ENCODE results near the gene ARFGEF2. TPM values are rescaled to one million over a fixed set of nuclear protein-coding genes. Genes with fewer than 3 reads are reported as not detected.

The ARFGEF2 gene
- total RNA-seq, 1 experiment from 2014 or later: 30.3 TPM

DNA sequence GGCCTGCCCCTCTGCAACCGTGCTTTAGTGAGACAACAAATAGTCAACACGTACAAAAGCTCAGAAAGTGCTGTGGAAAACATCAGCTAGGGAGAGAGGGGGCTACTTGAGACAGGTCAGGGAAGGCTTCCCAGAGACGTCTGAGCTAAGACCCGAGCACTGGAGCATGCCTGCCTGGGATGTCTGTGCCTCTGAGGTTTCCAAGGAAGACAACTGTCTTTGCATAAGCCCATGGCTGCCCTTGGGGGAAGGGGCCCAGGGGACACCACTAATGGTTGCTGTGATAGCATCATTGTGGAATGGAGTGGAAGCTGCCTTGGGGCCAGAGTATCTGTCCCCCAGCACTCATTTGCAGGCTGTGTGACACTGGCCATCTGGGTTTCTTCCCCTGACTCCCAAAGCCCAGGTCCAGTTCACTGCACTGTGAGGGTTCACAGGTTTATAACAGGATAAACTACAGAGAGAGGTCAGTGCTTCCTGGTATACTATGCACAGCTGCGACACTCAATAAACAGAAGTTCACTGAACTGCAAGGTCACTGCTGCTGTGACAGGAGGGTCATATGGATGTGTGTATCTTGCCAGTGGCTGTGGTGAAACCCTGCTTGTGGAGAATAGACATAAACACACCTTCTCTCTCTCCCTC is 1.5 kb upstream of the ARFGEF2 start:
- TF ChIP-seq, protein P1, sequence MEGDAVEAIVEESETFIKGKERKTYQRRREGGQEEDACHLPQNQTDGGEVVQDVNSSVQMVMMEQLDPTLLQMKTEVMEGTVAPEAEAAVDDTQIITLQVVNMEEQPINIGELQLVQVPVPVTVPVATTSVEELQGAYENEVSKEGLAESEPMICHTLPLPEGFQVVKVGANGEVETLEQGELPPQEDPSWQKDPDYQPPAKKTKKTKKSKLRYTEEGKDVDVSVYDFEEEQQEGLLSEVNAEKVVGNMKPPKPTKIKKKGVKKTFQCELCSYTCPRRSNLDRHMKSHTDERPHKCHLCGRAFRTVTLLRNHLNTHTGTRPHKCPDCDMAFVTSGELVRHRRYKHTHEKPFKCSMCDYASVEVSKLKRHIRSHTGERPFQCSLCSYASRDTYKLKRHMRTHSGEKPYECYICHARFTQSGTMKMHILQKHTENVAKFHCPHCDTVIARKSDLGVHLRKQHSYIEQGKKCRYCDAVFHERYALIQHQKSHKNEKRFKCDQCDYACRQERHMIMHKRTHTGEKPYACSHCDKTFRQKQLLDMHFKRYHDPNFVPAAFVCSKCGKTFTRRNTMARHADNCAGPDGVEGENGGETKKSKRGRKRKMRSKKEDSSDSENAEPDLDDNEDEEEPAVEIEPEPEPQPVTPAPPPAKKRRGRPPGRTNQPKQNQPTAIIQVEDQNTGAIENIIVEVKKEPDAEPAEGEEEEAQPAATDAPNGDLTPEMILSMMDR (IDR thresholded peaks at IDR 0.05; ENCODE audit: unreplicated experiment): no peak
- no TSS peak for BruUV-seq (replicated peaks)

DNA sequence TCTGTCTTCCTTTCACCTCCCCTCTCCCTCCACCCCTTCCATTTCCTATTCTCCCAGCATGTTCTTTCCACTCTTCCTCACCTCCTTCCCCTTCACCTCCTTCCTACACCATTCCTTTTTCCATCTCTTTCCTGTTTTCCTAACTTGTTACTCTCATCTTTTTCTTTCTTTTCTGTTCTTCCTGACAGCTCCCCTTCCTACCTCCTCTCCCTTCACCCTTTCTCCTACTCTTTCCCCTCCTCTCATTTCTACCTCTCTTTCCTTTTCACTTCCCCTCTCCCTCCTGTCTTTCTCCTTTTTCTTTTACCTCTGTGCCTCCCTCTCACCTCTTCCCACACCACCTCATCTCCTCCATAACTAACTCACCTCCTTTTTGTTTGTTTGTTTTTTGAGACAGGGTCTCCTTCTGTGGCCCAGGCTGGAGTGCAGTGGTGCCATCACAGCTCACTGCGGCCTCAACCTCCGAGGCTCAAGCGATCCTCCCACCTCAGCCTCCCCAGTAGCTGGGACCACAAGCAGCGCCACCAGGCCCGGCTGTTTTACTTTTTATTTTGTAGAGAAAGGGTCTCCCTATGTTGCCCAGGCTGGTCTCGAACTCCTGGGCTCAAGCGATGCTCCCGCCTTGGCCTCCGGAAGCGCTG is 864 bp upstream of the ARFGEF2 start:
- no peak for DNase-seq (ENCODE audit: unreplicated experiment)
- peak overlapping the region; percentile 92 for H3K27ac Mint-ChIP-seq (ENCODE audit: low read depth, unreplicated experiment)
- no TSS peak for BruUV-seq (replicated peaks)
- peaks cover 24% of the 10 kb centered on the region for H3K4me1 Mint-ChIP-seq (ENCODE audit: insufficient read depth, unreplicated experiment)
- intact Hi-C loops (cut with micrococcal nuclease): loop anchor here (5.0 kb wide), 1 partner anchor 127 kb away; the partner anchor contains the start of gene CSE1L
- no peaks in the 10 kb centered on the region for H3K36me3 Mint-ChIP-seq (ENCODE audit: insufficient read depth, unreplicated experiment)
- TF ChIP-seq, protein P1 (IDR thresholded peaks at IDR 0.05; ENCODE audit: unreplicated experiment): no peak
- CTCF ChIA-PET: interaction anchor here (0.6 to 1.7 kb wide), 3 partner anchors 17 to 263 kb away, joined by 4 to 5 read pairs (median 5); no protein-coding TSS in a partner anchor
- H3K9me3 Mint-ChIP-seq (ENCODE audit: unreplicated experiment): no peaks in the 10 kb centered on the region
- no peaks in the 10 kb centered on the region for H3K27me3 Mint-ChIP-seq (ENCODE audit: insufficient read depth, unreplicated experiment)
- POLR2A ChIA-PET: interaction anchor here (0.7 to 2.9 kb wide), 7 partner anchors 10 to 223 kb away, joined by 3 to 21 read pairs (median 4); partner anchors contain the start of gene CSE1L
- H3K4me3 Mint-ChIP-seq (ENCODE audit: unreplicated experiment): peak overlapping the region; percentile 82

More for the DNA sequence above, 1.5 kb upstream of the ARFGEF2 start:
- Mint-ChIP-seq H3K4me3 (ENCODE audit: unreplicated experiment) (peak overlapping the region; percentile 82), H3K27ac (ENCODE audit: low read depth, unreplicated experiment) (no peak overlapping the region), H3K9me3 (ENCODE audit: unreplicated experiment) (no peaks in the 10 kb centered on the region), H3K4me1 (ENCODE audit: insufficient read depth, unreplicated experiment) (peaks cover 24% of the 10 kb centered on the region), H3K36me3 (ENCODE audit: insufficient read depth, unreplicated experiment) (no peaks in the 10 kb centered on the region), H3K27me3 (ENCODE audit: insufficient read depth, unreplicated experiment) (no peaks in the 10 kb centered on the region)
- CTCF ChIA-PET: interaction anchor here (0.6 to 1.7 kb wide), 4 partner anchors 14 to 262 kb away, joined by 3 to 5 read pairs (median 4); no protein-coding TSS in a partner anchor
- intact Hi-C loops (cut with micrococcal nuclease): loop anchor here (5.0 kb wide), 1 partner anchor 127 kb away; the partner anchor contains the start of gene CSE1L
- no peak for DNase-seq (ENCODE audit: unreplicated experiment)
- POLR2A ChIA-PET: interaction anchor here (1.8 kb wide), 1 partner anchor 15 kb away, joined by 3 read pairs; no protein-coding TSS in a partner anchor

DNA sequence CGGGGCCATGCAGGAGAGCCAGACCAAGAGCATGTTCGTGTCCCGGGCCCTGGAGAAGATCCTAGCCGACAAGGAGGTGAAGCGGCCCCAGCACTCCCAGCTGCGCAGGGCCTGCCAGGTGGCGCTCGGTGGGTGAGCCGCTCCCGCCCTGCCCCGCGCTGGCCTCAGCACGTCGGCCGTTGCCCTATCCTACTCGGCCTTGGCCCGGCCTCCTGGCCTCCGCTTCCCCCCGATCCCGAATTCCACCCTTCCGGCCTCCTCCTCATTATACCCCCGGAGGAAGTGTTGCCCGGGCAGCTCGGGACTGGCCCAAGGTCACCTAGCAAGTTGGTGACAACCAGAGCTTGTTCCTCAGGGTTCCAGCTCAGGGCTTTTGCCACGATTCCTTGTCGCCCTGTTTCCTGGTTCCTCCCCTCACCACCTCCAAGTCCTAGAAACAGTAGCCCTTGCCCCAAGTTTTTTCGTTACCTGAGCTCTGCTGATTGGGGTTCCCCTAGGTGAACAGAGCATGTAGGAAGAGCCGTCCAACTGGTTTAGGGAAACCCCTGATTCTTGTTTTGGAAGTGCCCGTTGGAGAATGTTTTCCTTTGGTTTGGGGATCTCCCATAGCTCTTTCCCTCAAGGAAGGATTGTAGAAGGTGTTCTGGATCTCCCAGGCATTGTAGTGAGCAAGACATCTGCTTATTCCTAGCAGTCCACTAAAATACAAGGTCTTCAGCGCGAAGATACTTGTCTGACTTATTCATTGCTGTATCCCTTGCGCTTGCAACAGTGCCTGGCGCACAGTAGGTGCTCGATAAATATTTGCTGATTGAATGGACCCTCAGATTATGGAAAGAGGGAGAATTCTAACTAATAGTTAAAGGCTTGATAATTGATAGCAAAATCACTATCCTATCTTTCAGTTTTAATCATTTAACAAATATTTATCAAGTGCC is 641 bp downstream of the ARFGEF2 start:
- POLR2A ChIA-PET: interaction anchor here (0.5 to 2.9 kb wide), 23 partner anchors 9 to 1320 kb away, joined by 3 to 21 read pairs (median 4); partner anchors contain the start of gene CSE1L
- CTCF ChIA-PET: interaction anchor here (0.6 to 2.3 kb wide), 7 partner anchors 13 to 1955 kb away, joined by 3 to 14 read pairs (median 4); no protein-coding TSS in a partner anchor
- TF ChIP-seq, protein P1 (IDR thresholded peaks at IDR 0.05; ENCODE audit: unreplicated experiment): no peak
- DNase-seq (ENCODE audit: unreplicated experiment): peak; percentile 48
- no peaks in the 10 kb centered on the region for H3K36me3 Mint-ChIP-seq (ENCODE audit: insufficient read depth, unreplicated experiment)
- intact Hi-C loops (cut with micrococcal nuclease): loop anchor here (5.0 kb wide), 1 partner anchor 125 kb away; the partner anchor contains the start of gene CSE1L
- H3K4me1 Mint-ChIP-seq (ENCODE audit: insufficient read depth, unreplicated experiment): peaks cover 24% of the 10 kb centered on the region
- H3K27me3 Mint-ChIP-seq (ENCODE audit: insufficient read depth, unreplicated experiment): no peaks in the 10 kb centered on the region
- H3K4me3 Mint-ChIP-seq (ENCODE audit: unreplicated experiment): peak overlapping the region; percentile 82
- TSS peak; percentile 53 for BruUV-seq (replicated peaks)
- peak overlapping the region; percentile 92 for H3K27ac Mint-ChIP-seq (ENCODE audit: low read depth, unreplicated experiment)
- H3K9me3 Mint-ChIP-seq (ENCODE audit: unreplicated experiment): no peaks in the 10 kb centered on the region
